HepG2 (cell line): ENCODE data around the gene EGFL8. TPM values are rescaled to one million over a fixed set of nuclear protein-coding genes. Genes with fewer than 3 reads are reported as not detected.

Experiments used
- PCBP1 ChIP-seq: fragments of 200-400 bp; formaldehyde crosslinking; IDR thresholded peaks from 2 replicates; pipeline ENCODE4 v1.6.1; 2017; ENCODE audit warnings: mild to moderate bottlenecking, low read depth, low read length, borderline replicate concordance
- SMARCC2 ChIP-seq: fragments of 450-650 bp; IDR thresholded peaks from 2 replicates; pipeline ENCODE4 v1.6.1; 2017; ENCODE audit warnings: antibody characterized with exemption, mild to moderate bottlenecking
- SNAPC4 ChIP-seq: sonication (generic); formaldehyde crosslinking; IDR thresholded peaks from 2 replicates; pipeline ENCODE4 v1.4.0; 2020; ENCODE audit warnings: mild to moderate bottlenecking, missing genetic modification reagents
- SP140L ChIP-seq: sonication (generic); formaldehyde crosslinking; IDR thresholded peaks from 2 replicates; pipeline ENCODE4 v1.4.0; 2020; ENCODE audit warnings: missing genetic modification reagents, borderline replicate concordance
- SPEN ChIP-seq: sonication (generic); formaldehyde crosslinking; IDR thresholded peaks from 2 replicates; pipeline ENCODE4 v1.5.1; 2020; ENCODE audit warnings: low read depth, mild to moderate bottlenecking, missing genetic modification reagents
- ZNF24 ChIP-seq: fragments of 450-650 bp; IDR thresholded peaks from 2 replicates; pipeline ENCODE4 v1.6.1; 2017; ENCODE audit warnings: antibody characterized with exemption, mild to moderate bottlenecking
- ZNF34 ChIP-seq: sonication (generic); formaldehyde crosslinking; IDR thresholded peaks from 2 replicates; pipeline ENCODE4 v1.4.0; 2020; ENCODE audit warnings: mild to moderate bottlenecking, missing genetic modification reagents, borderline replicate concordance
- ZNF432 ChIP-seq: sonication (generic); formaldehyde crosslinking; IDR thresholded peaks from 2 replicates; pipeline ENCODE4 v1.5.0; 2020; ENCODE audit warnings: missing genetic modification reagents, mild to moderate bottlenecking, borderline replicate concordance
- polyA plus RNA-seq, 8 experiments: library from polyadenylated mRNA; depleted of rRNA in 3 of 8; stranded (reverse) in 7 of 8; unstranded in 1 of 8; fragments of >200 nt; fragmentation: Illumina TruSeq in 4 of 8; extraction: Trizol in 4 of 8; gene quantifications; 2 replicates each; pipeline versions ENCODE4 v1.2.1 to v1.2.3, GENCODE V29; 2011 to 2016; ENCODE audit warnings: low read depth in 4 of 8, missing spikeins in 1 of 8, mixed read lengths in 1 of 8; ENCODE audit not compliant: insufficient read depth in 1 of 8
- total RNA-seq, 5 experiments: library from RNA; depleted of rRNA; stranded (reverse); fragments of >200 nt; fragmentation: Illumina TruSeq; extraction: Trizol; gene quantifications; 2 replicates each; pipeline ENCODE4 v1.2.3, GENCODE V29; 2016; ENCODE audit warnings: low read depth in 1 of 5
- TF ChIP-seq, protein P1 (sequence below), 2 experiments: fragments of 450-650 bp in 1 of 2; sonication (generic) in 1 of 2; formaldehyde crosslinking in 1 of 2; IDR thresholded peaks; 2 replicates each; pipeline versions ENCODE4 v1.6.1 to v1.8.0; 2016 to 2022; ENCODE audit warnings: antibody characterized with exemption in 1 of 2, mild to moderate bottlenecking in 1 of 2, missing genetic modification reagents in 1 of 2
- TF ChIP-seq, protein P2 (sequence below): sonication (generic); formaldehyde crosslinking; IDR thresholded peaks from 2 replicates; pipeline ENCODE4 v1.4.0; 2020; ENCODE audit warnings: missing genetic modification reagents

EGFL8 gene
- total and polyA plus RNA-seq, 2 of the 13 experiments (the other 11 are each of a cell fraction or from before 2014, with no cell fraction given) = 10.0 to 11.5 TPM

- TF ChIP-seq, protein P1, sequence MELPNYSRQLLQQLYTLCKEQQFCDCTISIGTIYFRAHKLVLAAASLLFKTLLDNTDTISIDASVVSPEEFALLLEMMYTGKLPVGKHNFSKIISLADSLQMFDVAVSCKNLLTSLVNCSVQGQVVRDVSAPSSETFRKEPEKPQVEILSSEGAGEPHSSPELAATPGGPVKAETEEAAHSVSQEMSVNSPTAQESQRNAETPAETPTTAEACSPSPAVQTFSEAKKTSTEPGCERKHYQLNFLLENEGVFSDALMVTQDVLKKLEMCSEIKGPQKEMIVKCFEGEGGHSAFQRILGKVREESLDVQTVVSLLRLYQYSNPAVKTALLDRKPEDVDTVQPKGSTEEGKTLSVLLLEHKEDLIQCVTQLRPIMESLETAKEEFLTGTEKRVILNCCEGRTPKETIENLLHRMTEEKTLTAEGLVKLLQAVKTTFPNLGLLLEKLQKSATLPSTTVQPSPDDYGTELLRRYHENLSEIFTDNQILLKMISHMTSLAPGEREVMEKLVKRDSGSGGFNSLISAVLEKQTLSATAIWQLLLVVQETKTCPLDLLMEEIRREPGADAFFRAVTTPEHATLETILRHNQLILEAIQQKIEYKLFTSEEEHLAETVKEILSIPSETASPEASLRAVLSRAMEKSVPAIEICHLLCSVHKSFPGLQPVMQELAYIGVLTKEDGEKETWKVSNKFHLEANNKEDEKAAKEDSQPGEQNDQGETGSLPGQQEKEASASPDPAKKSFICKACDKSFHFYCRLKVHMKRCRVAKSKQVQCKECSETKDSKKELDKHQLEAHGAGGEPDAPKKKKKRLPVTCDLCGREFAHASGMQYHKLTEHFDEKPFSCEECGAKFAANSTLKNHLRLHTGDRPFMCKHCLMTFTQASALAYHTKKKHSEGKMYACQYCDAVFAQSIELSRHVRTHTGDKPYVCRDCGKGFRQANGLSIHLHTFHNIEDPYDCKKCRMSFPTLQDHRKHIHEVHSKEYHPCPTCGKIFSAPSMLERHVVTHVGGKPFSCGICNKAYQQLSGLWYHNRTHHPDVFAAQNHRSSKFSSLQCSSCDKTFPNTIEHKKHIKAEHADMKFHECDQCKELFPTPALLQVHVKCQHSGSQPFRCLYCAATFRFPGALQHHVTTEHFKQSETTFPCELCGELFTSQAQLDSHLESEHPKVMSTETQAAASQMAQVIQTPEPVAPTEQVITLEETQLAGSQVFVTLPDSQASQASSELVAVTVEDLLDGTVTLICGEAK (IDR thresholded peaks at IDR 0.05) = no peak
- TF ChIP-seq, protein P1 (CRISPR knock-in tag; IDR thresholded peaks at IDR 0.05) = no peak
- no peak for TF ChIP-seq SP140L (CRISPR knock-in tag)
- no peak for TF ChIP-seq SNAPC4
- no peak for TF ChIP-seq ZNF34 (CRISPR knock-in tag)
- no peak for TF ChIP-seq PCBP1
- TF ChIP-seq ZNF24 = no peak
- TF ChIP-seq, protein P2, sequence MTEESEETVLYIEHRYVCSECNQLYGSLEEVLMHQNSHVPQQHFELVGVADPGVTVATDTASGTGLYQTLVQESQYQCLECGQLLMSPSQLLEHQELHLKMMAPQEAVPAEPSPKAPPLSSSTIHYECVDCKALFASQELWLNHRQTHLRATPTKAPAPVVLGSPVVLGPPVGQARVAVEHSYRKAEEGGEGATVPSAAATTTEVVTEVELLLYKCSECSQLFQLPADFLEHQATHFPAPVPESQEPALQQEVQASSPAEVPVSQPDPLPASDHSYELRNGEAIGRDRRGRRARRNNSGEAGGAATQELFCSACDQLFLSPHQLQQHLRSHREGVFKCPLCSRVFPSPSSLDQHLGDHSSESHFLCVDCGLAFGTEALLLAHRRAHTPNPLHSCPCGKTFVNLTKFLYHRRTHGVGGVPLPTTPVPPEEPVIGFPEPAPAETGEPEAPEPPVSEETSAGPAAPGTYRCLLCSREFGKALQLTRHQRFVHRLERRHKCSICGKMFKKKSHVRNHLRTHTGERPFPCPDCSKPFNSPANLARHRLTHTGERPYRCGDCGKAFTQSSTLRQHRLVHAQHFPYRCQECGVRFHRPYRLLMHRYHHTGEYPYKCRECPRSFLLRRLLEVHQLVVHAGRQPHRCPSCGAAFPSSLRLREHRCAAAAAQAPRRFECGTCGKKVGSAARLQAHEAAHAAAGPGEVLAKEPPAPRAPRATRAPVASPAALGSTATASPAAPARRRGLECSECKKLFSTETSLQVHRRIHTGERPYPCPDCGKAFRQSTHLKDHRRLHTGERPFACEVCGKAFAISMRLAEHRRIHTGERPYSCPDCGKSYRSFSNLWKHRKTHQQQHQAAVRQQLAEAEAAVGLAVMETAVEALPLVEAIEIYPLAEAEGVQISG (CRISPR knock-in tag) = no peak
- no peak for TF ChIP-seq ZNF432 (CRISPR knock-in tag)
- no peak for TF ChIP-seq SMARCC2
- no peak for TF ChIP-seq SPEN (CRISPR knock-in tag)
These were observed 12.2 kb downstream of the EGFL8 start (continued) for GRCh38 chr6:32176476-32177182.
